Stimulated activated effector memory CD8-positive, alpha-beta T cell treated with anti-CD3 and anti-CD28 coated beads, Interleukin-12 subunit alpha, Interleukin-12 subunit beta, amount 100 ng/mL, for 72 hours (primary cell): ENCODE data around the gene LINGO3.
A peak's percentile ranks its signal among the peaks of the same experiment; 100 is the strongest.

Experiments used
- ATAC-seq: fragments of 150-1000 bp; cut with Tn5 transposase; 2 replicates; pipeline ENCODE4 v1.10.0; 2021
- DNase-seq, 2 donors: peaks; one replicate each; pipeline ENCODE4 v3.0.0; 2021 to 2022; ENCODE audit warnings: low spot score in 2 of 2
- H3K27ac Mint-ChIP-seq: one replicate; pipeline ENCODE4 v1.8.0; 2022; ENCODE audit warnings: mild to moderate bottlenecking, mixed read lengths
- H3K36me3 Mint-ChIP-seq: one replicate; pipeline ENCODE4 v1.8.0; 2022; ENCODE audit warnings: mild to moderate bottlenecking, mixed read lengths
- H3K4me1 Mint-ChIP-seq: one replicate; pipeline ENCODE4 v1.8.0; 2022; ENCODE audit warnings: mixed read lengths
- H3K4me3 Mint-ChIP-seq: one replicate; pipeline ENCODE4 v1.8.0; 2022; ENCODE audit warnings: mild to moderate bottlenecking, mixed read lengths
- H3K9me3 Mint-ChIP-seq: one replicate; pipeline ENCODE4 v1.8.0; 2022; ENCODE audit warnings: mixed read lengths

The LINGO3 gene

GRCh38 chr19:2305452-2306280 is 2.3 kb downstream of the LINGO3 start:
- no peaks in the 10 kb centered on the region for H3K9me3 Mint-ChIP-seq
- no peaks in the 10 kb centered on the region for H3K36me3 Mint-ChIP-seq
- ATAC-seq (no peak), DNase-seq (no peak)
- no peak overlapping the region for H3K4me3 Mint-ChIP-seq
- peaks cover 18% of the 10 kb centered on the region for H3K4me1 Mint-ChIP-seq
- H3K27ac Mint-ChIP-seq, result no peak overlapping the region

GRCh38 chr19:2303211-2303798 is 4.6 kb downstream of the LINGO3 start:
- peak overlapping the region; percentile 52 for H3K27ac Mint-ChIP-seq
- no peaks in the 10 kb centered on the region for H3K36me3 Mint-ChIP-seq
- no peaks in the 10 kb centered on the region for H3K9me3 Mint-ChIP-seq
- no peak for DNase-seq
- peaks cover 8% of the 10 kb centered on the region for H3K4me1 Mint-ChIP-seq
- peak overlapping the region; percentile 34 for H3K4me3 Mint-ChIP-seq
- no peak for ATAC-seq

- ATAC-seq (peak; percentile 49), DNase-seq (no peak)
- H3K27ac Mint-ChIP-seq, result peak overlapping the region; percentile 52
- H3K4me1 Mint-ChIP-seq, result peaks cover 7% of the 10 kb centered on the region
- H3K9me3 Mint-ChIP-seq, result no peaks in the 10 kb centered on the region
- no peaks in the 10 kb centered on the region for H3K36me3 Mint-ChIP-seq
- H3K4me3 Mint-ChIP-seq, result peak overlapping the region; percentile 34
Observed at GRCh38 chr19:2302319-2303210, 5.4 kb downstream of the LINGO3 start.

- Mint-ChIP-seq H3K4me3 (no peak overlapping the region), H3K27ac (no peak overlapping the region), H3K36me3 (no peaks in the 10 kb centered on the region), H3K9me3 (no peaks in the 10 kb centered on the region), H3K4me1 (peaks cover 7% of the 10 kb centered on the region)
- ATAC-seq (no peak), DNase-seq (no peak)
Observed at GRCh38 chr19:2300533-2300932, 7.4 kb downstream of the LINGO3 start.

GRCh38 chr19:2296141-2296540 is 11.8 kb downstream of the LINGO3 start:
- ATAC-seq, result no peak
- no peak overlapping the region for H3K4me3 Mint-ChIP-seq
- H3K27ac Mint-ChIP-seq, result no peak overlapping the region
- no peak for DNase-seq
- peaks cover 15% of the 10 kb centered on the region for H3K36me3 Mint-ChIP-seq
- H3K4me1 Mint-ChIP-seq, result peaks cover 6% of the 10 kb centered on the region
- H3K9me3 Mint-ChIP-seq, result no peaks in the 10 kb centered on the region

- H3K4me1 Mint-ChIP-seq, result peaks cover 10% of the 10 kb centered on the region
- DNase-seq, result no peak
Observed at GRCh38 chr19:2294687-2295335, 13.1 kb downstream of the LINGO3 start.

GRCh38 chr19:2291185-2291751 is 16.7 kb downstream of the LINGO3 start:
- H3K9me3 Mint-ChIP-seq, result no peaks in the 10 kb centered on the region
- peaks cover 29% of the 10 kb centered on the region for H3K4me1 Mint-ChIP-seq
- peak overlapping the region; percentile 77 for H3K4me3 Mint-ChIP-seq
- no peak for DNase-seq
- no peak overlapping the region for H3K27ac Mint-ChIP-seq
- H3K36me3 Mint-ChIP-seq, result peaks cover 23% of the 10 kb centered on the region
- ATAC-seq, result no peak

More at GRCh38 chr19:2294687-2295335, 13.1 kb downstream of the LINGO3 start:
- Mint-ChIP-seq H3K36me3 (peaks cover 15% of the 10 kb centered on the region), H3K9me3 (no peaks in the 10 kb centered on the region), H3K27ac (no peak overlapping the region), H3K4me3 (no peak overlapping the region)
- no peak for ATAC-seq

GRCh38 chr19:2290441-2291184 is 17.3 kb downstream of the LINGO3 start:
- no peaks in the 10 kb centered on the region for H3K9me3 Mint-ChIP-seq

GRCh38 chr19:2289714-2290435 is 18.1 kb downstream of the LINGO3 start:
- Mint-ChIP-seq H3K9me3 (no peaks in the 10 kb centered on the region), H3K4me1 (peaks cover 29% of the 10 kb centered on the region), H3K4me3 (peak overlapping the region; percentile 77), H3K36me3 (peaks cover 23% of the 10 kb centered on the region), H3K27ac (peak overlapping the region; percentile 94)
- peak in 1 of 2 donors; percentile 71 for DNase-seq
- peak; percentile 79 for ATAC-seq

More at GRCh38 chr19:2290441-2291184, 17.3 kb downstream of the LINGO3 start:
- peak; percentile 38 for ATAC-seq
- no peak for DNase-seq
- Mint-ChIP-seq H3K4me3 (peak overlapping the region; percentile 77), H3K36me3 (peaks cover 23% of the 10 kb centered on the region), H3K27ac (no peak overlapping the region), H3K4me1 (peaks cover 29% of the 10 kb centered on the region)

- DNase-seq, result no peak
- Mint-ChIP-seq H3K4me3 (peak overlapping the region; percentile 77), H3K9me3 (no peaks in the 10 kb centered on the region), H3K27ac (peak overlapping the region; percentile 94), H3K36me3 (peaks cover 24% of the 10 kb centered on the region), H3K4me1 (peaks cover 27% of the 10 kb centered on the region)
- peak; percentile 22 for ATAC-seq
Observed at GRCh38 chr19:2288818-2289713, 18.9 kb downstream of the LINGO3 start.

GRCh38 chr19:2288338-2288817 is 19.6 kb downstream of the LINGO3 start:
- H3K9me3 Mint-ChIP-seq, result no peaks in the 10 kb centered on the region
- peak overlapping the region; percentile 94 for H3K27ac Mint-ChIP-seq
- peaks cover 22% of the 10 kb centered on the region for H3K4me1 Mint-ChIP-seq
- H3K4me3 Mint-ChIP-seq, result peak overlapping the region; percentile 77
- peaks cover 27% of the 10 kb centered on the region for H3K36me3 Mint-ChIP-seq
- no peak for ATAC-seq
- DNase-seq, result no peak

GRCh38 chr19:2287585-2288337 is 20.2 kb downstream of the LINGO3 start:
- Mint-ChIP-seq H3K4me1 (peaks cover 26% of the 10 kb centered on the region), H3K36me3 (peaks cover 23% of the 10 kb centered on the region), H3K27ac (peak overlapping the region; percentile 94), H3K4me3 (peak overlapping the region; percentile 77), H3K9me3 (no peaks in the 10 kb centered on the region)
- DNase-seq (no peak), ATAC-seq (no peak)
